ENCODE results near the gene EFNA5. TPM values are rescaled to one million over a fixed set of nuclear protein-coding genes. Genes with fewer than 3 reads are reported as not detected.

Gene EFNA5
- total and polyA plus RNA-seq, 2 of the 13 experiments (the other 11 are each of a cell fraction or from before 2014, with no cell fraction given): not detected

DNA sequence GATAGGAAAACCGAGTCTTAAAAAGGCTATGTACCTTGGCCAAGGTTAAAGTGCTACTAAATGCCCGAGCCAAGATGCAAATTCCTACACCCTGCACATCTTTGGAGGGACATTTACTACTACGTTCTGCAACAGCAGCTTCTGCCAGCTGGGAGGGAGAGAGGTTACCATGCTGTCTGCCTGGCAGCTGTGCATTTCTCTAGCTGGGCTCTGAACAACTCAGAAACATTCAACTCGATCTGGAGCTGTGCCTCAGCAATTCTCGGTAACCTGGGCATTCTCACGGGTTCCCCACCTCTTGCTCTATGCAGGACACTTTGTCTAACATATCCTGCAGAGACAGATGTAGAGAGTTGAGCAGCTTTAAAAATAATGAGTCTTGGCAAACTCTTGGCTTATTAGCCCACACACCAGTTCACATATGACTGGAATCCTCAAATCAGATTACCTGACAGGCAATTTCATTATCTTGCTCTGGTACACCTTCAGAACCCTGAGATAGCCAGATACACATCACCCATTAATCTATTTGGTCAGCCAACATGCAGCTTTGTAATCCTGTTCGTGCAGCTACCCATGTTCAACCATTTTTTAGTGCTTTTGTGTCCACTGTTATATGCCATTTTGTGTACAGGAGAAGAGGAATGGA, 115.8 kb downstream of the EFNA5 start:
- Histone ChIP-seq H3K4me1 (ENCODE audit: insufficient read depth, low read length) (no peaks in the 10 kb centered on the region), H3K27me3 (ENCODE audit: control insufficient read depth in 1 of 2, insufficient read depth in 2 of 2, low read length in 2 of 2) (no peaks in the 10 kb centered on the region; a peak in 1 of 5 replicates), H3K36me3 (replicated peaks in 1 of 2; ENCODE audit: control insufficient read depth in 1 of 2, insufficient read depth in 2 of 2, low read length in 2 of 2) (no peaks in the 10 kb centered on the region), H3K4me2 (ENCODE audit: low read depth, low read length) (no peak overlapping the region), H3K9ac (ENCODE audit: insufficient read depth, low read depth, low read length) (no peak overlapping the region), H3K27ac (ENCODE audit: extremely low read length, insufficient read depth, low read length) (no peak overlapping the region), H3K9me3 (ENCODE audit: low read length) (no peaks in the 10 kb centered on the region), H3K4me3 (replicated peaks in 1 of 3; ENCODE audit: insufficient read depth in 1 of 3, low read depth in 2 of 3, low read length in 3 of 3) (no peak overlapping the region), H2AFZ (ENCODE audit: low read length) (no peak overlapping the region), H4K20me1 (ENCODE audit: insufficient read depth, low read length) (no peaks in the 10 kb centered on the region), H3K79me2 (ENCODE audit: insufficient read depth, low read length) (no peaks in the 10 kb centered on the region)
- WGBS (ENCODE audit: low lambda C conversion rate): 2% methylated on average over 7 of the region's 7 CpGs
- ATAC-seq (no peak), DNase-seq (ENCODE audit: low spot score) (no peak), FAIRE-seq (no peak)
- BruUV-seq (replicated peaks): no TSS peak
- POLR2A ChIA-PET: no interaction called here
- CTCF ChIA-PET (ENCODE audit: low intra/inter-chr PET ratio, low total read pairs): no interaction called here
- intact Hi-C loops (cut with micrococcal nuclease; ENCODE audit: unreplicated experiment) (no loop called here), in situ Hi-C loops (cut with HindIII; ENCODE audit: extremely low pct_ligation_motif_present, low pct_unique_long_range_greater_than_20kb) (no loop called here)
- TF ChIP-seq ZBTB40 (IDR thresholded peaks at IDR 0.05) (no peak), ZBTB40 (CRISPR knock-in tag; IDR thresholded peaks at IDR 0.05) (no peak), ZNF280D (CRISPR knock-in tag; IDR thresholded peaks at IDR 0.05) (no peak), MED8 (CRISPR knock-in tag; IDR thresholded peaks at IDR 0.05; ENCODE audit: insufficient replicate concordance) (no peak), ZNF501 (CRISPR knock-in tag; IDR thresholded peaks at IDR 0.05) (no peak), ZNF484 (CRISPR knock-in tag; IDR thresholded peaks at IDR 0.05; ENCODE audit: borderline replicate concordance, low read depth) (no peak), ZNF12 (CRISPR knock-in tag; IDR thresholded peaks at IDR 0.05) (no peak)
- TF ChIP-seq, protein P1, sequence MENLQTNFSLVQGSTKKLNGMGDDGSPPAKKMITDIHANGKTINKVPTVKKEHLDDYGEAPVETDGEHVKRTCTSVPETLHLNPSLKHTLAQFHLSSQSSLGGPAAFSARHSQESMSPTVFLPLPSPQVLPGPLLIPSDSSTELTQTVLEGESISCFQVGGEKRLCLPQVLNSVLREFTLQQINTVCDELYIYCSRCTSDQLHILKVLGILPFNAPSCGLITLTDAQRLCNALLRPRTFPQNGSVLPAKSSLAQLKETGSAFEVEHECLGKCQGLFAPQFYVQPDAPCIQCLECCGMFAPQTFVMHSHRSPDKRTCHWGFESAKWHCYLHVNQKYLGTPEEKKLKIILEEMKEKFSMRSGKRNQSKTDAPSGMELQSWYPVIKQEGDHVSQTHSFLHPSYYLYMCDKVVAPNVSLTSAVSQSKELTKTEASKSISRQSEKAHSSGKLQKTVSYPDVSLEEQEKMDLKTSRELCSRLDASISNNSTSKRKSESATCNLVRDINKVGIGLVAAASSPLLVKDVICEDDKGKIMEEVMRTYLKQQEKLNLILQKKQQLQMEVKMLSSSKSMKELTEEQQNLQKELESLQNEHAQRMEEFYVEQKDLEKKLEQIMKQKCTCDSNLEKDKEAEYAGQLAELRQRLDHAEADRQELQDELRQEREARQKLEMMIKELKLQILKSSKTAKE (CRISPR knock-in tag; IDR thresholded peaks at IDR 0.05; ENCODE audit: borderline replicate concordance): no peak

All from HepG2 (cell line).